ENCODE results near the gene BAZ2B. TPM values are rescaled to one million over a fixed set of nuclear protein-coding genes. Genes with fewer than 3 reads are reported as not detected.
A peak's percentile ranks its signal among the peaks of the same experiment; 100 is the strongest.

The BAZ2B gene
- total and polyA plus RNA-seq, 9 of the 15 experiments (the other 6 are each of a cell fraction or from before 2014, with no cell fraction given), result 7.5 to 38.6 (median 19.8) TPM

DNA sequence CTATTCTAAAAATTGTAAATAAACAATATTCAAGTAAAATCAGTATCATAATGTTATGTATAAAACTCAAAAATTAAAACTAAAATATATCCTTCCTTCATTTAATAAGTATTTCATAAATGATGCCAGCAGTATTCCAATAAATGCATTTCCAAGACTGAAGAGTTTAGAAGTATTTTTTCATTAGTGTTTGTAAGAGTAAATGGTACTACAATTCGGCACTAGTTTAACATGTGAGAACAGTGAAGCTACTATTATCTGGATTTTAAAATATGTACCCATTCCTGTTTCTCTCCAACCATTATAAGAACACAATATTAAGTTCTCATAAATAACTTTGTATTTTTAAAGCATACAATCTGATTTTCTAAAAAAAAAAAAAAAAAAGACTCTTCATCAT is 3.3 kb downstream of the BAZ2B start:
- no TSS peak for BruUV-seq (replicated peaks)
- Histone ChIP-seq H3K79me2 (ENCODE audit: control insufficient read depth, insufficient read depth, low read length) (peaks cover 60% of the 10 kb centered on the region), H3K27me3 (ENCODE audit: control insufficient read depth in 2 of 2, insufficient read depth in 2 of 2, low read length in 2 of 2) (no peaks in the 10 kb centered on the region), H3K4me3 (peak overlapping the region; percentile 66; the same call in 1 of the 2 replicates), H3K9me3 (replicated peaks; ENCODE audit: control insufficient read depth, insufficient read depth, low read depth, low read length) (no peaks in the 10 kb centered on the region), H2AFZ (ENCODE audit: low read depth, low read length) (no peak overlapping the region), H3K4me1 (replicated peaks in 1 of 2; ENCODE audit: control insufficient read depth in 2 of 2, insufficient read depth in 2 of 2, low read length in 2 of 2) (peaks cover 5% of the 10 kb centered on the region in 2 experiments; a peak in 3 of 5 replicates), H3K9ac (ENCODE audit: insufficient read depth in 1 of 2, low read depth in 2 of 2, low read length in 2 of 2) (peak overlapping the region in 1 of 2 experiments; percentile 98; a peak in 2 of 4 replicates), H3K4me2 (ENCODE audit: insufficient read depth, low read length) (no peak overlapping the region; the same call in 1 of the 2 replicates), H3K27ac (ENCODE audit: extremely low read depth, low read depth, low read length) (peak overlapping the region; percentile 96; the same call in 2 of the 3 replicates), H4K20me1 (replicated peaks; ENCODE audit: control insufficient read depth, insufficient read depth, low read length) (no peaks in the 10 kb centered on the region), H3K9me1 (ENCODE audit: control insufficient read depth, insufficient read depth, low read length) (no peaks in the 10 kb centered on the region), H3K36me3 (ENCODE audit: control insufficient read depth, insufficient read depth, low read length) (no peaks in the 10 kb centered on the region)
- no peak for ATAC-seq
- ChIA-PET POLR2A (interaction anchor here (1.0 to 4.9 kb wide), 7 partner anchors 9 to 326 kb away, joined by 3 to 35 read pairs (median 4); partner anchors contain the start of genes MARCHF7 and WDSUB1), CTCF (ENCODE audit: low intra/inter-chr PET ratio) (interaction anchor here (0.7 kb wide), 1 partner anchor 86 kb away, joined by 3 read pairs; no protein-coding TSS in a partner anchor)
- TF ChIP-seq COPS2 (conservative IDR thresholded peaks at IDR 0.05) (no peak), ZNF740 (CRISPR knock-in tag; IDR thresholded peaks at IDR 0.05) (no peak), ZNF740 (tag; IDR thresholded peaks at IDR 0.05) (no peak), HNRNPH1 (optimal IDR thresholded peaks at IDR 0.05; ENCODE audit: low read depth, low read length) (no peak), KLF16 (IDR thresholded peaks at IDR 0.05) (no peak), GABPA (tag; conservative IDR thresholded peaks at IDR 0.05; ENCODE audit: low read depth) (no peak)
- no peak for FAIRE-seq
- in situ Hi-C loops (cut with MboI), result no loop called here
- intact Hi-C loops (cut with micrococcal nuclease), result loop anchor here (5.0 kb wide), 1 partner anchor 116 kb away; no protein-coding TSS in a partner anchor
- 36% methylated on average over 1 of the region's 1 CpG for WGBS (ENCODE audit: insufficient coverage, low coverage, missing lambda C conversion rate)
- DNase-seq (ENCODE audit: extremely low read depth in 1 of 4, low spot score in 3 of 4), result no peak

Measured in K562 (cell line).